Heart left ventricle (tissue), 16 donors: ENCODE data around the gene TEKT2. TPM values are rescaled to one million over a fixed set of nuclear protein-coding genes. Genes with fewer than 3 reads are reported as not detected.

Experiments used
- ATAC-seq, 4 donors: fragments of 200-7000 bp; cut with Tn5 transposase; one replicate each; pipeline ENCODE4 v1.9.1; 2020 to 2022; ENCODE audit warnings: moderate library complexity in 4 of 4, mild to moderate bottlenecking in 3 of 4, moderate number of reproducible peaks in 1 of 4
- DNase-seq, 5 donors: peaks; one replicate each; pipeline ENCODE4 v3.0.0-alpha.2; 2020
- H3K27ac ChIP-seq, 12 donors: fragments of 200-600 bp; sonication (generic) in 4 of 12; one replicate each; pipeline versions ENCODE4 v1.5.0 to v1.8.0; 2016 to 2022; ENCODE audit warnings: mild to moderate bottlenecking in 2 of 12
- H3K27me3 ChIP-seq, 9 donors: fragments of 200-600 bp; sonication (generic) in 2 of 9; one replicate each; pipeline versions ENCODE4 v1.5.1 to v1.8.0; 2016 to 2022; ENCODE audit warnings: mild to moderate bottlenecking in 3 of 9
- H3K36me3 ChIP-seq, 9 donors: fragments of 200-600 bp; sonication (generic) in 2 of 9; one replicate each; pipeline versions ENCODE4 v1.5.0 to v1.8.0; 2018 to 2022; ENCODE audit warnings: mild to moderate bottlenecking in 2 of 9
- H3K4me1 ChIP-seq, 12 donors: fragments of 200-600 bp; sonication (generic) in 4 of 12; one replicate each; pipeline versions ENCODE4 v1.5.0 to v1.8.0; 2016 to 2022; ENCODE audit warnings: mild to moderate bottlenecking in 3 of 12
- H3K4me3 ChIP-seq, 12 donors: fragments of 200-600 bp; sonication (generic) in 4 of 12; one replicate each; pipeline versions ENCODE4 v1.5.0 to v1.8.0; 2017 to 2022; ENCODE audit warnings: mild to moderate bottlenecking in 9 of 12, moderate library complexity in 4 of 12
- H3K9me3 ChIP-seq, 12 donors: fragments of 200-600 bp; sonication (generic) in 4 of 12; one replicate each; pipeline versions ENCODE4 v1.5.0 to v1.8.0; 2016 to 2022; ENCODE audit warnings: mild to moderate bottlenecking in 1 of 12
- POLR2A ChIP-seq, 2 donors: fragments of 450-650 bp; IDR thresholded peaks; one replicate each; pipeline ENCODE4 v1.6.1; 2017; ENCODE audit warnings: antibody characterized with exemption in 2 of 2, mild to moderate bottlenecking in 2 of 2, moderate library complexity in 2 of 2
- WGBS, 4 donors: extraction: QIAGEN DNeasy Blood & Tissue Kit in 2 of 4; methylation state at CpG; one replicate each; pipeline versions ENCODE4 v1.1.5 to v1.1.7; 2013 to 2018; 5-methylcytosine and 5-hydroxymethylcytosine counted together
- intact Hi-C, 10 donors: fragments of 100-400 bp; cut with DNase I; formaldehyde crosslinking; loops; one replicate each; pipeline versions ENCODE4 v1.11.1 to v1.14.2; 2022
- polyA plus RNA-seq, 2 donors: library from polyadenylated mRNA; stranded (reverse); fragments of 200-250 nt; gene quantifications; one replicate each; pipeline ENCODE4 v1.2.3, GENCODE V29; 2013
- total RNA-seq, 9 donors: library from RNA; depleted of rRNA in 2 of 9; stranded (reverse); fragments of >200 nt in 2 of 9; fragmentation: NEBNext Ultra II Directional in 3 of 9; extraction: Animal tissue kit (Norgen Biotek cat#: 25700) in 3 of 9; gene quantifications; one replicate each; pipeline versions ENCODE4 v1.1.0 to v1.2.4, GENCODE V29; 2016 to 2023
- TF ChIP-seq, protein P1 (sequence below), 12 donors: fragments of 200-600 bp; sonication (generic) in 4 of 12; IDR thresholded peaks; one replicate each; pipeline versions ENCODE4 v1.5.0 to v1.8.0; 2018 to 2022; ENCODE audit warnings: antibody characterized with exemption in 12 of 12, mild to moderate bottlenecking in 5 of 12
- donor health status: ischemic (EF 13 %, LVEDD 7.1; RV severe dilation, severe dysfunction).
- donor health status: healthy with polysubstance abuse.
- donor health status: DM: no; HTN: yes; CAD: no.
- donor health status: DM: no; HTN: no; CAD: no.
- donor health status: ischemic (EF 25% LVEDD 6.9; RV normal size, moderate dysfunction).
- donor health status: ischemic (EF 25% LVEDD 5.7; RV mildly dilated, moderate dysfunction).
- donor health status: healthy.
- donor health status: DM: yes; HTN: yes; CAD: no.
- donor health status: ischemic (EF 35%, LVEDD 5.7; RV mildly dilated, moderate dysfunction).
- donor health status: nonischemic (EF 11% LVEDD 7.7; RV severe dilation, severe dysfunction).
- donor health status: DM: yes; HTN: yes; CAD: no.
- donor health status: PGD.
- donor health status: ischemic (EF 29% LVEDD 5.4; RV normal size, mild dysfunction).
- donor health status: nonischemic (EF 23%, LVEDD 6.1; RV moderate dilation, normal function).

Gene TEKT2
- total and polyA plus RNA-seq, 11 donors, result 0.07 to 0.23 (median 0.18) TPM; not detected in 7

- intact Hi-C loops, result loop anchor here in 3 of 10 donors (5.0 to 10.0 kb wide), 3 partner anchors 200 to 230 kb away; partner anchors contain the start of gene AGO1 (in 1 of the 3)
- Histone ChIP-seq H3K9me3 (no peaks in the 10 kb centered on the region), H3K27ac (peak overlapping the region in 1 of 12 donors; percentile 50), H3K4me1 (peaks cover 0 to 25% (median 14%) of the 10 kb centered on the region in 12 donors), H3K36me3 (no peaks in the 10 kb centered on the region), H3K27me3 (peaks cover 0 to 26% (median 5%) of the 10 kb centered on the region in 9 donors), H3K4me3 (peak overlapping the region in 11 of 12 donors; percentile 27 to 55 (median 50))
- no peak for ATAC-seq
- TF ChIP-seq, protein P1, sequence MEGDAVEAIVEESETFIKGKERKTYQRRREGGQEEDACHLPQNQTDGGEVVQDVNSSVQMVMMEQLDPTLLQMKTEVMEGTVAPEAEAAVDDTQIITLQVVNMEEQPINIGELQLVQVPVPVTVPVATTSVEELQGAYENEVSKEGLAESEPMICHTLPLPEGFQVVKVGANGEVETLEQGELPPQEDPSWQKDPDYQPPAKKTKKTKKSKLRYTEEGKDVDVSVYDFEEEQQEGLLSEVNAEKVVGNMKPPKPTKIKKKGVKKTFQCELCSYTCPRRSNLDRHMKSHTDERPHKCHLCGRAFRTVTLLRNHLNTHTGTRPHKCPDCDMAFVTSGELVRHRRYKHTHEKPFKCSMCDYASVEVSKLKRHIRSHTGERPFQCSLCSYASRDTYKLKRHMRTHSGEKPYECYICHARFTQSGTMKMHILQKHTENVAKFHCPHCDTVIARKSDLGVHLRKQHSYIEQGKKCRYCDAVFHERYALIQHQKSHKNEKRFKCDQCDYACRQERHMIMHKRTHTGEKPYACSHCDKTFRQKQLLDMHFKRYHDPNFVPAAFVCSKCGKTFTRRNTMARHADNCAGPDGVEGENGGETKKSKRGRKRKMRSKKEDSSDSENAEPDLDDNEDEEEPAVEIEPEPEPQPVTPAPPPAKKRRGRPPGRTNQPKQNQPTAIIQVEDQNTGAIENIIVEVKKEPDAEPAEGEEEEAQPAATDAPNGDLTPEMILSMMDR (IDR thresholded peaks at IDR 0.05), result no peak
- no peak for TF ChIP-seq POLR2A (IDR thresholded peaks at IDR 0.05)
- 41 to 58% (median 47%) methylated on average over 9 to 19 of the region's 19 CpGs for WGBS, 4 donors
- DNase-seq, result no peak
These were observed 712 bp downstream of the TEKT2 start for GRCh38 chr1:36084497-36085115.

DNA sequence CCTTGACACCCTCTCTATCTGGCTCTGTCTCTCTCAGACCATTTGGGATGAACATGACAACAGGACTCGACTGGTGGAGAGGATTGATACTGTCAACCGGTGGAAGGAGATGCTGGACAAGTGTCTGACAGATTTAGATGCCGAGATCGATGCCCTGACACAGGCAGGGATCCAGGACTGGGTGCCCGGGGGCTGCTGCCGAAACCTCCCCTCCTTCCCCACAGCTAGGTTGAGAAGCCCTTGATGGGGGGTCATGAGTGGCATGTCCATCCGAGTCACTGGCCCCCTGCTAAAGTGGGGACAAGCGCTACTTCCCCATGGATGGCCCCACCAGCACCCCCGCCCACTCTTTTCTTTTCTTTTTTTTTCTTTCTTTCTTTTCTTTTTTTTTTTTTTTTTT lies 1.2 kb downstream of the TEKT2 start:
- ATAC-seq (no peak), DNase-seq (no peak)
- H3K27ac ChIP-seq, result no peak overlapping the region
- no peak overlapping the region for H3K4me3 ChIP-seq
- no peaks in the 10 kb centered on the region for H3K36me3 ChIP-seq
- H3K4me1 ChIP-seq, result peaks cover 0 to 30% (median 17%) of the 10 kb centered on the region in 12 donors
- intact Hi-C loops, result loop anchor here in 3 of 10 donors (5.0 to 10.0 kb wide), 3 partner anchors 200 to 230 kb away; partner anchors contain the start of gene AGO1 (in 1 of the 3)
- 86 to 90% (median 88%) methylated on average over 7 to 9 of the region's 9 CpGs for WGBS, 4 donors
- H3K27me3 ChIP-seq, result peaks cover 0 to 26% (median 5%) of the 10 kb centered on the region in 9 donors
- no peak for TF ChIP-seq POLR2A (IDR thresholded peaks at IDR 0.05)
- no peaks in the 10 kb centered on the region for H3K9me3 ChIP-seq

GRCh38 chr1:36085686-36086526 lies 2.0 kb downstream of the TEKT2 start:
- no peak overlapping the region for H3K27ac ChIP-seq
- no peak for DNase-seq
- peaks cover 0 to 4% (median under 1%) of the 10 kb centered on the region in 9 donors for H3K36me3 ChIP-seq
- 92 to 93% (median 92%) methylated on average over 29 of the region's 29 CpGs for WGBS, 4 donors
- no peaks in the 10 kb centered on the region for H3K9me3 ChIP-seq
- H3K27me3 ChIP-seq, result peaks cover 0 to 26% (median 5%) of the 10 kb centered on the region in 9 donors
- no peak for ATAC-seq
- H3K4me1 ChIP-seq, result peaks cover 0 to 36% (median 20%) of the 10 kb centered on the region in 12 donors
- TF ChIP-seq, protein P1 (IDR thresholded peaks at IDR 0.05), result no peak
- TF ChIP-seq POLR2A (IDR thresholded peaks at IDR 0.05), result no peak
- no peak overlapping the region for H3K4me3 ChIP-seq
- intact Hi-C loops, result loop anchor here in 3 of 10 donors (5.0 to 10.0 kb wide), 3 partner anchors 201 to 231 kb away; partner anchors contain the start of gene AGO1 (in 1 of the 3)

DNA sequence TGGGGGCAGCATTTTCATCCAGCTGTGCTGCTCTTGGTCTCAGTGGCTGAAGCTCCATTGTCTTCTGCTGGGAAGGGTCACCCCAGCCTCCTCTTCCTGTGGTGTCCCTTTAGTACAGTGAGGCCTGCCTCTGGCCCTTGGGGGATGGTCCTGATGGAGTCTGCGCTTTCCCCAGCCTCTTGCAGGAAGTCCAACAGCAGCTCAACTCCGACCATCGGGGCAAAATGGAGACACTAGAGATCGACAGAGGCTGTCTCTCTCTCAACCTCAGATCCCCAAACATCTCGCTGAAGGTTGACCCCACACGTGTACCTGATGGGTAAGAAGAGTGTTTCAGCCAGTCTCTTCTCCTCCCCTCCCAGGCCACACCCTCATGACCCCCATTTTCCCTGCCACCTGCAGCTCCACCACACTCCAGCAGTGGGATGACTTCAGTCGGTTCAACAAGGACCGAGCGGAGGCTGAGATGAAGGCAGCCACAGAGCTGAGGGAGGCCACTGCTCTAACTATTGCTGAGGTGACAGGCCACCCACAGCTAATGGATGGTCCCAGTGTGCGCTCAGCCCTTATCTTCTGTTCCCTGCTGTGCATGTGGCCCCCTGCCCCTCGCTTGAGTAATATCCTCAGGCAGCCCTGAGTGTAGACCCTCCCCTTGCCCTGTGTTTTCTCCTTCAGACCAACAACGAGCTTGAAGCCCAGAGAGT lies 2.8 kb downstream of the TEKT2 start:
- no peak for ATAC-seq
- H3K4me1 ChIP-seq, result peaks cover 0 to 39% (median 20%) of the 10 kb centered on the region in 12 donors
- intact Hi-C loops, result loop anchor here in 3 of 10 donors (5.0 to 10.0 kb wide), 3 partner anchors 202 to 232 kb away; partner anchors contain the start of gene AGO1 (in 1 of the 3)
- WGBS, 4 donors, result 76 to 85% (median 78%) methylated on average over 11 to 12 of the region's 12 CpGs
- DNase-seq, result no peak
- no peak overlapping the region for H3K4me3 ChIP-seq
- peaks cover 0 to 11% (median 8%) of the 10 kb centered on the region in 9 donors for H3K36me3 ChIP-seq
- no peak overlapping the region for H3K27ac ChIP-seq
- TF ChIP-seq POLR2A (IDR thresholded peaks at IDR 0.05), result no peak
- TF ChIP-seq, protein P1 (IDR thresholded peaks at IDR 0.05), result no peak
- H3K27me3 ChIP-seq, result peaks cover 0 to 26% (median 5%) of the 10 kb centered on the region in 9 donors
- no peaks in the 10 kb centered on the region for H3K9me3 ChIP-seq
